Smooth muscle cell (in vitro differentiated cells): ENCODE measurements around the gene NT5DC1. TPM values are rescaled to one million over a fixed set of nuclear protein-coding genes. Genes with fewer than 3 reads are reported as not detected.

Experiments
- DNase-seq: peaks from one replicate; lab custom pipeline; 2025; ENCODE audit not compliant: unreplicated experiment; lab: John Stamatoyannopoulos, UW
- H2AFZ ChIP-seq: fragments of 200-600 bp; sonication (generic); 2 replicates; pipeline ENCODE4 v1.6.0; 2016; ENCODE audit warnings: antibody characterized with exemption, low read depth, mild to moderate bottlenecking
- H3F3A ChIP-seq: fragments of 200-600 bp; sonication (generic); 2 replicates; pipeline ENCODE4 v1.6.0; 2017; ENCODE audit warnings: antibody characterized with exemption, low read depth
- H3K27ac ChIP-seq: fragments of 200-600 bp; sonication (generic); 2 replicates; pipeline ENCODE4 v1.5.1; 2016; ENCODE audit warnings: low read depth, mild to moderate bottlenecking
- H3K27me3 ChIP-seq: fragments of 200-600 bp; sonication (generic); 2 replicates; pipeline ENCODE4 v1.6.1; 2016; ENCODE audit warnings: low read depth, mild to moderate bottlenecking
- H3K36me3 ChIP-seq: fragments of 200-600 bp; sonication (generic); 2 replicates; pipeline ENCODE4 v1.5.1; 2016; ENCODE audit warnings: low read depth
- H3K4me1 ChIP-seq: fragments of 200-600 bp; sonication (generic); 2 replicates; pipeline ENCODE4 v1.5.1; 2016; ENCODE audit warnings: low read depth
- H3K4me2 ChIP-seq: fragments of 200-600 bp; sonication (generic); 2 replicates; pipeline ENCODE4 v1.6.0; 2016; ENCODE audit warnings: mild to moderate bottlenecking
- H3K4me3 ChIP-seq: fragments of 200-600 bp; sonication (generic); 2 replicates; pipeline ENCODE4 v1.5.1; 2016; ENCODE audit warnings: mild to moderate bottlenecking
- H3K79me2 ChIP-seq: fragments of 200-600 bp; sonication (generic); 2 replicates; pipeline ENCODE4 v1.6.0; 2016; ENCODE audit warnings: low read depth, mild to moderate bottlenecking
- H3K9ac ChIP-seq: fragments of 200-600 bp; sonication (generic); 2 replicates; pipeline ENCODE4 v1.6.0; 2016; ENCODE audit warnings: low read depth
- H3K9me3 ChIP-seq: fragments of 200-600 bp; sonication (generic); replicated peaks from 2 replicates; pipeline ENCODE4 v1.5.1; 2016; ENCODE audit warnings: low read depth
- H4K20me1 ChIP-seq: fragments of 200-600 bp; sonication (generic); 2 replicates; pipeline ENCODE4 v1.6.0; 2016; ENCODE audit warnings: low read depth
- WGBS: methylation state at CpG from one replicate; pipeline ENCODE4 v1.1.7; 2016; ENCODE audit warnings: low lambda C conversion rate; 5-methylcytosine and 5-hydroxymethylcytosine counted together
- polyA plus RNA-seq: library from polyadenylated mRNA; unstranded; fragments of >200 nt; fragmentation: Nextera tagmentation; extraction: Ambion mirVana; gene quantifications from 2 replicates; pipeline ENCODE4 v1.2.1, GENCODE V29; 2016
- total RNA-seq: library from RNA; depleted of rRNA; stranded (reverse); fragments of >200 nt; gene quantifications from 2 replicates; pipeline ENCODE4 v1.2.3, GENCODE V29; 2014
- TF ChIP-seq, protein P1 (sequence below): fragments of 200-600 bp; sonication (generic); IDR thresholded peaks from 2 replicates; pipeline ENCODE4 v1.5.1; 2017; ENCODE audit warnings: borderline replicate concordance, mild to moderate bottlenecking, antibody characterized with exemption; ENCODE audit not compliant: insufficient read depth, poor library complexity, severe bottlenecking

NT5DC1 gene
- total and polyA plus RNA-seq, 2 experiments from 2014 or later = 3.7 to 23.9 TPM

DNA sequence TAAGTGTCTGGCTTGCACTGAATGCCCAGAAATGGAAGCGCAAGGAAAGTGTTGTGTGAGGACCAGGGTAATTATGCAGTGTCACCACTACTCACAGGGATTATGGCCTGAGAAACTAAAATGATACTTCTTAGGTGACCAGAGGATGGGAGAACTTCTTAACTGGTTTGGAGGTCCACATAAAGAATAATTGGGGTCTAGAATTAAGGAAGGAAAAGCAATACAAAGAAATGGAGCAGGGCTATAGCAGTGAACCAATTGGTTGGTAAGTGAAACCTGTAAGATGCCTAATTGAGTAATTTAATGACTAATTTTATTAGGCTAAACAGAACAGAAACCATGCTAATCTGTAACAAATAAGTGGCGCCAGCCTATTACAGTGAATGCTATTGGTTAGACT, 147.9 kb downstream of the NT5DC1 start:
- H3K9ac ChIP-seq = no peak overlapping the region
- no peaks in the 10 kb centered on the region for H3K27me3 ChIP-seq
- no peak overlapping the region for H2AFZ ChIP-seq
- DNase-seq = no peak
- H3K9me3 ChIP-seq = no peaks in the 10 kb centered on the region
- peaks cover 43% of the 10 kb centered on the region for H3K4me1 ChIP-seq
- TF ChIP-seq, protein P1, sequence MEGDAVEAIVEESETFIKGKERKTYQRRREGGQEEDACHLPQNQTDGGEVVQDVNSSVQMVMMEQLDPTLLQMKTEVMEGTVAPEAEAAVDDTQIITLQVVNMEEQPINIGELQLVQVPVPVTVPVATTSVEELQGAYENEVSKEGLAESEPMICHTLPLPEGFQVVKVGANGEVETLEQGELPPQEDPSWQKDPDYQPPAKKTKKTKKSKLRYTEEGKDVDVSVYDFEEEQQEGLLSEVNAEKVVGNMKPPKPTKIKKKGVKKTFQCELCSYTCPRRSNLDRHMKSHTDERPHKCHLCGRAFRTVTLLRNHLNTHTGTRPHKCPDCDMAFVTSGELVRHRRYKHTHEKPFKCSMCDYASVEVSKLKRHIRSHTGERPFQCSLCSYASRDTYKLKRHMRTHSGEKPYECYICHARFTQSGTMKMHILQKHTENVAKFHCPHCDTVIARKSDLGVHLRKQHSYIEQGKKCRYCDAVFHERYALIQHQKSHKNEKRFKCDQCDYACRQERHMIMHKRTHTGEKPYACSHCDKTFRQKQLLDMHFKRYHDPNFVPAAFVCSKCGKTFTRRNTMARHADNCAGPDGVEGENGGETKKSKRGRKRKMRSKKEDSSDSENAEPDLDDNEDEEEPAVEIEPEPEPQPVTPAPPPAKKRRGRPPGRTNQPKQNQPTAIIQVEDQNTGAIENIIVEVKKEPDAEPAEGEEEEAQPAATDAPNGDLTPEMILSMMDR = no peak
- H3K4me2 ChIP-seq = no peak overlapping the region
- 89% methylated on average over 2 of the region's 2 CpGs for WGBS
- no peaks in the 10 kb centered on the region for H4K20me1 ChIP-seq
- H3K27ac ChIP-seq = peak overlapping the region; percentile 1
- H3K4me3 ChIP-seq = no peak overlapping the region
- peaks cover 40% of the 10 kb centered on the region for H3K79me2 ChIP-seq
- no peaks in the 10 kb centered on the region for H3K36me3 ChIP-seq
- peaks cover 8% of the 10 kb centered on the region for H3F3A ChIP-seq

DNA sequence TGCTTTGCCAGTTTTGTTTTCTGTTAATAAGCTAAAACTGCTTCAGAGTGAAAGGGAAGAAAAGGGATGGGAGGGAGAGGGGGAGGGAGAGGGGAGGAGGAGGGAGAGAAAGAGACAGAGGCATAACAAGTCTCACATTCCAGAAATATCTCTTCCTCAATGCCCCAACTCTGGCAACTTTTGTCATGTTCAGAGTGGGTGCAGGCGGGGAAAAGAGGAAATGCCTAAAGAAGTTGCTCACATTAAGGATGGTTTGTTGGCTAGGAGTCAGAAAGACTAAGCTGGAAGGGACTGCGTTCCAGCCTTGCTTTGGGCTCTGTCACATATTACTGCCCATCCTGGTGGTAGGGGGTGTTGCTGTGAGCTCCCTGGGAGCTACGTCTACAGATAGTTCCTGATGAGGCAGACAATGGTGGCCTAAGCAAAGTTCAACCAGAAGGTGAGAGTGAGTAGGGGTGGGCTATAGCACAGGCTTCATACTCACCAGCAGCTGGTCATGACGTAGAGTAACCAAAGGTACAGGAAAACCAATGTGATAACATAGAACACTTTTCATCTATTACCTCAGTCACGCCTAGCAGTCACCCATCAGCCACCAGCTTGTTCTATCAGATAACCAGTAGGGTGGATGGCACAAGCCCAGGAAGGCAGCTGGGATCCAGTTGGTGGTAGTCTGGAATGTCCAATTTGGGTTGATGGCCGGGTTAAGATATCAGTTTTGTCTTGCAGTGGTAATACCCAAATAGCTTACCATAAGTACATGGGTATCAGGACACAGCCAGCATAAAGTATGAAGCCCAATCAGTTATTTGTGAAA, 151.1 kb downstream of the NT5DC1 start:
- Histone ChIP-seq H3K9me3 (no peaks in the 10 kb centered on the region), H3F3A (peaks cover 14% of the 10 kb centered on the region), H4K20me1 (no peaks in the 10 kb centered on the region), H3K79me2 (peaks cover 51% of the 10 kb centered on the region), H3K4me2 (peak overlapping the region; percentile 97), H3K9ac (no peak overlapping the region), H3K27ac (peak overlapping the region; percentile 98), H3K27me3 (no peaks in the 10 kb centered on the region), H3K4me3 (peak overlapping the region; percentile 93), H2AFZ (no peak overlapping the region), H3K4me1 (peaks cover 53% of the 10 kb centered on the region), H3K36me3 (no peaks in the 10 kb centered on the region)
- WGBS = 46% methylated on average over 6 of the region's 6 CpGs
- TF ChIP-seq, protein P1 = no peak
- DNase-seq = no peak

DNA sequence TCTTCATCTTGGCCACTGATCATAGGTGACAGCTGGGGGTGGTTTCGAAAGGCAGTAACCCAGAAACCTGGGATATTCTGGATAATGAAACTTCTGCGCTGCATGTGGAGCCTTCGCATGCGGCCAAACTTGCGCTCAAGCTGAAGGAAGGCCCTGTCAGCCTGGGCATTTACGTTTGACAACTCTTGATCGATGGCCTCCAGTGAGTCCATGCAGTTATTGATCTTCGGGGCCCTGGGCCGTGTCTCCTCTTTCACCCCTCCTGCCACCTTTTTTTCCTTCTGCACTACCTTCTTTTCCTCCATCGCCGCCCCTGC, 152.5 kb downstream of the NT5DC1 start:
- Histone ChIP-seq H3K27ac (peak overlapping the region; percentile 98), H3K4me3 (peak overlapping the region; percentile 93), H3K4me1 (peaks cover 53% of the 10 kb centered on the region), H3K36me3 (no peaks in the 10 kb centered on the region), H4K20me1 (no peaks in the 10 kb centered on the region), H3K4me2 (peak overlapping the region; percentile 97), H3K9ac (peak overlapping the region; percentile 100), H2AFZ (peak overlapping the region; percentile 93), H3F3A (peaks cover 14% of the 10 kb centered on the region), H3K27me3 (no peaks in the 10 kb centered on the region), H3K79me2 (peaks cover 51% of the 10 kb centered on the region), H3K9me3 (no peaks in the 10 kb centered on the region)
- TF ChIP-seq, protein P1 = no peak
- DNase-seq = no peak
- 50% methylated on average over 11 of the region's 11 CpGs for WGBS
